Activated naive CD4-positive, alpha-beta T cell treated with anti-CD3 and anti-CD28 coated beads, Interleukin-2, amount 50 U/mL, for 72 hours (primary cell): Measurements from ENCODE around the gene PDE10A. TPM values are rescaled to one million over a fixed set of nuclear protein-coding genes. Genes with fewer than 3 reads are reported as not detected.
"Not testable (repeated sequence)": the region's sequence is repeated elsewhere in the genome, so short reads cannot be mapped to it uniquely, and the experiment has no call there.

Experiments
- ATAC-seq, 2 donors: fragments of 150-1000 bp; cut with Tn5 transposase; 2 replicates each; pipeline ENCODE4 v1.10.0; 2021; ENCODE audit warnings: mild to moderate bottlenecking in 2 of 2, moderate library complexity in 2 of 2
- DNase-seq, 2 donors: peaks; one replicate each; pipeline ENCODE4 v3.0.0; 2021 to 2022; ENCODE audit warnings: low spot score in 2 of 2
- H3K27ac Mint-ChIP-seq, 2 donors: one replicate each; pipeline ENCODE4 v1.8.0; 2022; ENCODE audit warnings: mild to moderate bottlenecking in 2 of 2, mixed read lengths in 2 of 2
- H3K36me3 Mint-ChIP-seq, 2 donors: one replicate each; pipeline ENCODE4 v1.8.0; 2022; ENCODE audit warnings: mixed read lengths in 2 of 2
- H3K9me3 Mint-ChIP-seq, 2 donors: one replicate each; pipeline ENCODE4 v1.8.0; 2022; ENCODE audit warnings: mixed read lengths in 2 of 2
- total RNA-seq, 2 donors: library from RNA; stranded (reverse); gene quantifications; one replicate each; pipeline ENCODE4 v1.2.3, GENCODE V29; 2022

Gene PDE10A
- total RNA-seq, 2 donors from 2014 or later = not detected

GRCh38 chr6:165599121-165599520, 63.9 kb downstream of the PDE10A start:
- DNase-seq = no peak
- Mint-ChIP-seq H3K27ac (no peak overlapping the region), H3K9me3 (peaks cover 12 to 13% of the 10 kb centered on the region in 2 donors), H3K36me3 (peaks cover 0 to 7% of the 10 kb centered on the region in 2 donors)
- ATAC-seq = no peak

- ATAC-seq (no peak), DNase-seq (no peak)
- peaks cover 0 to 7% of the 10 kb centered on the region in 2 donors for H3K36me3 Mint-ChIP-seq
- H3K9me3 Mint-ChIP-seq = peaks cover 12 to 13% of the 10 kb centered on the region in 2 donors
- no peak overlapping the region for H3K27ac Mint-ChIP-seq
Measured at GRCh38 chr6:165597821-165598220, 65.2 kb downstream of the PDE10A start.

GRCh38 chr6:165594584-165595333, 68.3 kb downstream of the PDE10A start:
- Mint-ChIP-seq H3K27ac (no peak overlapping the region), H3K36me3 (no peaks in the 10 kb centered on the region), H3K9me3 (peaks cover 4 to 7% of the 10 kb centered on the region in 2 donors)
- DNase-seq (no peak), ATAC-seq (no peak)

GRCh38 chr6:165592947-165593346, 70.1 kb downstream of the PDE10A start:
- not testable (repeated sequence) for H3K36me3 Mint-ChIP-seq, DNase-seq, H3K9me3 Mint-ChIP-seq, H3K27ac Mint-ChIP-seq, ATAC-seq

- H3K36me3 Mint-ChIP-seq = no peaks in the 10 kb centered on the region
- H3K27ac Mint-ChIP-seq = no peak overlapping the region
- no peak for DNase-seq
- ATAC-seq = no peak
- H3K9me3 Mint-ChIP-seq = peaks cover 3 to 5% of the 10 kb centered on the region in 2 donors
Measured at GRCh38 chr6:165588515-165588914, 74.5 kb downstream of the PDE10A start.

GRCh38 chr6:165587206-165587605, 75.8 kb downstream of the PDE10A start:
- H3K9me3 Mint-ChIP-seq = peaks cover 3 to 5% of the 10 kb centered on the region in 2 donors
- H3K36me3 Mint-ChIP-seq = no peaks in the 10 kb centered on the region
- no peak for ATAC-seq
- no peak for DNase-seq
- H3K27ac Mint-ChIP-seq = no peak overlapping the region

GRCh38 chr6:165586706-165587105, 76.3 kb downstream of the PDE10A start:
- Mint-ChIP-seq H3K9me3 (peaks cover 3 to 5% of the 10 kb centered on the region in 2 donors), H3K36me3 (no peaks in the 10 kb centered on the region), H3K27ac (no peak overlapping the region)
- DNase-seq (no peak), ATAC-seq (no peak)

- ATAC-seq = no peak
- Mint-ChIP-seq H3K9me3 (peaks cover 3 to 5% of the 10 kb centered on the region in 2 donors), H3K27ac (no peak overlapping the region), H3K36me3 (no peaks in the 10 kb centered on the region)
- DNase-seq = no peak
Measured at GRCh38 chr6:165585060-165585459, 78.0 kb downstream of the PDE10A start.

- no peak overlapping the region for H3K27ac Mint-ChIP-seq
- no peaks in the 10 kb centered on the region for H3K36me3 Mint-ChIP-seq
- DNase-seq (no peak), ATAC-seq (no peak)
- H3K9me3 Mint-ChIP-seq = peaks cover 0 to 5% of the 10 kb centered on the region in 2 donors
Measured at GRCh38 chr6:165584541-165584940, 78.5 kb downstream of the PDE10A start.

- Mint-ChIP-seq H3K9me3 (peaks cover 0 to under 1% of the 10 kb centered on the region in 2 donors), H3K36me3 (no peaks in the 10 kb centered on the region), H3K27ac (no peak overlapping the region)
- no peak for DNase-seq
- no peak for ATAC-seq
Measured at GRCh38 chr6:165581678-165582077, 81.4 kb downstream of the PDE10A start.

- no peaks in the 10 kb centered on the region for H3K9me3 Mint-ChIP-seq
- no peak for ATAC-seq
- no peaks in the 10 kb centered on the region for H3K36me3 Mint-ChIP-seq
- no peak for DNase-seq
- H3K27ac Mint-ChIP-seq = no peak overlapping the region
Measured at GRCh38 chr6:165580136-165580535, 82.9 kb downstream of the PDE10A start.

GRCh38 chr6:165579151-165579550, 83.9 kb downstream of the PDE10A start:
- Mint-ChIP-seq H3K36me3 (no peaks in the 10 kb centered on the region), H3K9me3 (no peaks in the 10 kb centered on the region), H3K27ac (no peak overlapping the region)
- no peak for DNase-seq
- ATAC-seq = no peak

GRCh38 chr6:165577556-165577955, 85.5 kb downstream of the PDE10A start:
- Mint-ChIP-seq H3K27ac (no peak overlapping the region), H3K36me3 (no peaks in the 10 kb centered on the region), H3K9me3 (no peaks in the 10 kb centered on the region)
- ATAC-seq (no peak), DNase-seq (no peak)

- Mint-ChIP-seq H3K9me3 (no peaks in the 10 kb centered on the region), H3K27ac (no peak overlapping the region), H3K36me3 (no peaks in the 10 kb centered on the region)
- ATAC-seq (no peak), DNase-seq (no peak)
Measured at GRCh38 chr6:165575158-165575549, 87.9 kb downstream of the PDE10A start.

GRCh38 chr6:165574220-165575157, 88.6 kb downstream of the PDE10A start:
- ATAC-seq (no peak), DNase-seq (no peak)

GRCh38 chr6:165573671-165574070, 89.4 kb downstream of the PDE10A start:
- no peak for DNase-seq
- ATAC-seq = no peak
- Mint-ChIP-seq H3K27ac (no peak overlapping the region), H3K9me3 (no peaks in the 10 kb centered on the region), H3K36me3 (no peaks in the 10 kb centered on the region)

More at GRCh38 chr6:165574220-165575157, 88.6 kb downstream of the PDE10A start:
- Mint-ChIP-seq H3K9me3 (no peaks in the 10 kb centered on the region), H3K36me3 (no peaks in the 10 kb centered on the region), H3K27ac (no peak overlapping the region)

- DNase-seq (no peak), ATAC-seq (no peak)
- H3K27ac Mint-ChIP-seq = no peak overlapping the region
Measured at GRCh38 chr6:165571721-165572132, 91.3 kb downstream of the PDE10A start.

More at GRCh38 chr6:165571721-165572132, 91.3 kb downstream of the PDE10A start:
- Mint-ChIP-seq H3K9me3 (peaks cover 0 to 4% of the 10 kb centered on the region in 2 donors), H3K36me3 (no peaks in the 10 kb centered on the region)
